Measurements from ENCODE around the gene KIR3DL3. TPM values are rescaled to one million over a fixed set of nuclear protein-coding genes. Genes with fewer than 3 reads are reported as not detected.
A peak's percentile ranks its signal among the peaks of the same experiment; 100 is the strongest.

Gene KIR3DL3
- total and polyA plus RNA-seq, 9 of the 15 experiments (the other 6 are each of a cell fraction or from before 2014, with no cell fraction given), result 0.11 TPM; not detected in 8

- TF ChIP-seq ZNF644 (tag; IDR thresholded peaks at IDR 0.05; ENCODE audit: low read depth) (peak; percentile 95), ARID4B (CRISPR knock-in tag; IDR thresholded peaks at IDR 0.05) (peak; percentile 88; the same call in 1 of the 2 replicates), RB1 (IDR thresholded peaks at IDR 0.05; ENCODE audit: low read depth) (no peak), HNRNPH1 (optimal IDR thresholded peaks at IDR 0.05; ENCODE audit: low read depth, low read length) (no peak), TSC22D4 (tag; IDR thresholded peaks at IDR 0.05) (no peak), ZNF224 (CRISPR knock-in tag; IDR thresholded peaks at IDR 0.05) (peak; percentile 71; the same call in 1 of the 2 replicates), BRCA1 (IDR thresholded peaks at IDR 0.05) (no peak), BRCA1 (CRISPR knock-in tag; IDR thresholded peaks at IDR 0.05) (no peak), ZZZ3 (IDR thresholded peaks at IDR 0.05) (no peak), TEAD2 (tag; IDR thresholded peaks at IDR 0.05) (0 out of 2 replicates have a peak, but pooled peaks have one; percentile 14), CBX5 (IDR thresholded peaks at IDR 0.05; ENCODE audit: borderline replicate concordance, low read depth) (no peak), ZBTB34 (CRISPR knock-in tag; IDR thresholded peaks at IDR 0.05) (no peak), MYC (IDR thresholded peaks at IDR 0.05; ENCODE audit: low read depth, low read length) (no peak), MYC (CRISPR knock-in tag; IDR thresholded peaks at IDR 0.05; ENCODE audit: borderline replicate concordance, low read depth) (no peak), PHF8 (IDR thresholded peaks at IDR 0.05; ENCODE audit: borderline replicate concordance, low read length) (no peak), ZNF696 (CRISPR knock-in tag; conservative IDR thresholded peaks at IDR 0.05) (no peak), ETS2 (tag; IDR thresholded peaks at IDR 0.05; ENCODE audit: borderline replicate concordance, poor library complexity, severe bottlenecking) (no peak), MAFF (IDR thresholded peaks at IDR 0.05; ENCODE audit: low read length) (no peak), PRDM10 (IDR thresholded peaks at IDR 0.05; ENCODE audit: partially characterized antibody) (no peak), NCOA1 (IDR thresholded peaks at IDR 0.05; ENCODE audit: low read depth) (peak; percentile 97), ZNF239 (CRISPR knock-in tag; IDR thresholded peaks at IDR 0.05) (0 out of 2 replicates have a peak, but pooled peaks have one; percentile 26), COPS2 (conservative IDR thresholded peaks at IDR 0.05) (no peak)
Observed at GRCh38 chr19:54684527-54684926, 39.7 kb upstream of the KIR3DL3 start (continued).
